Mesothelial cell of epicardium (in vitro differentiated cells): ENCODE results near the gene EML1. TPM values are rescaled to one million over a fixed set of nuclear protein-coding genes. Genes with fewer than 3 reads are reported as not detected.

Experiments
- DNase-seq, 2 experiments: peaks; one replicate each; pipeline ENCODE4 v3.0.0; 2021; ENCODE audit warnings: low spot score in 2 of 2; ENCODE audit not compliant: unreplicated experiment in 2 of 2
- H3K27ac Mint-ChIP-seq: 2 replicates; pipeline ENCODE4 v1.8.0; 2021; ENCODE audit warnings: mixed read lengths
- H3K27me3 Mint-ChIP-seq: 2 replicates; pipeline ENCODE4 v1.8.0; 2021; ENCODE audit warnings: low read depth, mixed read lengths
- H3K36me3 Mint-ChIP-seq: 2 replicates; pipeline ENCODE4 v1.8.0; 2021; ENCODE audit warnings: mixed read lengths
- H3K4me1 Mint-ChIP-seq: 2 replicates; pipeline ENCODE4 v1.8.0; 2021; ENCODE audit warnings: mixed read lengths
- H3K4me3 Mint-ChIP-seq: 2 replicates; pipeline ENCODE4 v1.8.0; 2021; ENCODE audit warnings: mild to moderate bottlenecking, moderate library complexity, mixed read lengths
- H3K9me3 Mint-ChIP-seq: 2 replicates; pipeline ENCODE4 v1.8.0; 2021; ENCODE audit warnings: mixed read lengths
- total RNA-seq: library from RNA; stranded (reverse); gene quantifications from 3 replicates; pipeline ENCODE4 v1.2.1, GENCODE V29; 2021
- TF ChIP-seq, protein P1 (sequence below): fragments of 200-600 bp; sonication (generic); IDR thresholded peaks from one replicate; pipeline ENCODE4 v1.5.0; 2021; ENCODE audit warnings: antibody characterized with exemption; ENCODE audit not compliant: unreplicated experiment

The EML1 gene, protein sequence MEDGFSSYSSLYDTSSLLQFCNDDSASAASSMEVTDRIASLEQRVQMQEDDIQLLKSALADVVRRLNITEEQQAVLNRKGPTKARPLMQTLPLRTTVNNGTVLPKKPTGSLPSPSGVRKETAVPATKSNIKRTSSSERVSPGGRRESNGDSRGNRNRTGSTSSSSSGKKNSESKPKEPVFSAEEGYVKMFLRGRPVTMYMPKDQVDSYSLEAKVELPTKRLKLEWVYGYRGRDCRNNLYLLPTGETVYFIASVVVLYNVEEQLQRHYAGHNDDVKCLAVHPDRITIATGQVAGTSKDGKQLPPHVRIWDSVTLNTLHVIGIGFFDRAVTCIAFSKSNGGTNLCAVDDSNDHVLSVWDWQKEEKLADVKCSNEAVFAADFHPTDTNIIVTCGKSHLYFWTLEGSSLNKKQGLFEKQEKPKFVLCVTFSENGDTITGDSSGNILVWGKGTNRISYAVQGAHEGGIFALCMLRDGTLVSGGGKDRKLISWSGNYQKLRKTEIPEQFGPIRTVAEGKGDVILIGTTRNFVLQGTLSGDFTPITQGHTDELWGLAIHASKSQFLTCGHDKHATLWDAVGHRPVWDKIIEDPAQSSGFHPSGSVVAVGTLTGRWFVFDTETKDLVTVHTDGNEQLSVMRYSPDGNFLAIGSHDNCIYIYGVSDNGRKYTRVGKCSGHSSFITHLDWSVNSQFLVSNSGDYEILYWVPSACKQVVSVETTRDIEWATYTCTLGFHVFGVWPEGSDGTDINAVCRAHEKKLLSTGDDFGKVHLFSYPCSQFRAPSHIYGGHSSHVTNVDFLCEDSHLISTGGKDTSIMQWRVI
- total RNA-seq = 17.6 to 19.3 TPM (median 18.9 TPM) in 3 replicates

DNA sequence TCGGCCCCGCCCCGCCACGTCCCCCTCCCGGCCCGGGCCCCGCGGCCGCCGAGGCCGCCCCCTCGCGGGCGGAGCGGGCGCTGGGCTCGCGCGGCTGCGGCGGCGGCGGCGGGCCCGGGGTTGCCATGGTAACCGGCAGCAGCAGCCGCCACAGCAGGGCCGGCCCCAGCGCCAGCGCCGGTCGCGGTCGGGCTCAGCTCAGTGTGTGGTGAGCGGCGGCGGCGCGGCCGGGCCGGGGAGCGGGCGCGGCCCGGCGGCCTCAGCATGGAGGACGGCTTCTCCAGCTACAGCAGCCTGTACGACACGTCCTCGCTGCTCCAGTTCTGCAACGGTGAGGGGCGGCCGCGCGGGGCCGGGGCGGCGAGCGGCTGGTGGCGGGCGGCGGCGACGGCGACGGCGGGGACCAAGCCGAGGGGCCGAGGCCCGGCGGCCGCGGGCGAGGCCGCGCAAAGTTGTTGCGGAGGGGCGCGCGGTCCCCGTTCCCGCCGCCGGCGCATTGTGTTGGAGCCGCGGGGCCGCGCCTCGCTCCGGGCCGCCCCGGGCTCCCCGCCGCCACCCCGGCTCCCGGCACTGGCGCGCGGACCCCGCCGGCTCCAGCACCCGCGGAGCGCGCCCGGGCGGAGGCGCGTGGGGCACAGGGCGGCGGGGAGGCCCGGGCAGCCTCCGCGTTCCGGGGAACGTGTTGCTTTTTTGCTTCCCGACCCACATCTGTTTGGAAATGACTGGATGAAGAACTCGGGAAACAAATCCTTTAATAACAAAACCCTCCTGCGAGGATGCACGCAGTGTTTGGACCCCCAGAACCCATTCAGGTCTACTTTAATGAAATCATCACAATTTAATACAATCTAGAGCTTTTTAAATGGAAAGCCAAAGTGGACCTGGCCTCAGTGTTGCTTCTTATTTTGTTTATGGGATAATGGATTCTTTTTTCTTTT is at the start of gene EML1:
TSS of gene EML1 (plus strand) at position 201 of the 938 bp plus-strand sequence. CDS start at position 265, 64 bp downstream.
- Mint-ChIP-seq H3K4me3 (peak within 1 kb of the TSS; percentile 75), H3K27me3 (peaks cover 16% of the 10 kb centered on the region), H3K4me1 (peaks cover 28% of the 10 kb centered on the region), H3K27ac (peak within 1 kb of the TSS; percentile 75), H3K36me3 (peaks cover 3% of the 10 kb centered on the region), H3K9me3 (peaks cover 5% of the 10 kb centered on the region)
- DNase-seq = peak; percentile 86 to 93
- TF ChIP-seq, protein P1, sequence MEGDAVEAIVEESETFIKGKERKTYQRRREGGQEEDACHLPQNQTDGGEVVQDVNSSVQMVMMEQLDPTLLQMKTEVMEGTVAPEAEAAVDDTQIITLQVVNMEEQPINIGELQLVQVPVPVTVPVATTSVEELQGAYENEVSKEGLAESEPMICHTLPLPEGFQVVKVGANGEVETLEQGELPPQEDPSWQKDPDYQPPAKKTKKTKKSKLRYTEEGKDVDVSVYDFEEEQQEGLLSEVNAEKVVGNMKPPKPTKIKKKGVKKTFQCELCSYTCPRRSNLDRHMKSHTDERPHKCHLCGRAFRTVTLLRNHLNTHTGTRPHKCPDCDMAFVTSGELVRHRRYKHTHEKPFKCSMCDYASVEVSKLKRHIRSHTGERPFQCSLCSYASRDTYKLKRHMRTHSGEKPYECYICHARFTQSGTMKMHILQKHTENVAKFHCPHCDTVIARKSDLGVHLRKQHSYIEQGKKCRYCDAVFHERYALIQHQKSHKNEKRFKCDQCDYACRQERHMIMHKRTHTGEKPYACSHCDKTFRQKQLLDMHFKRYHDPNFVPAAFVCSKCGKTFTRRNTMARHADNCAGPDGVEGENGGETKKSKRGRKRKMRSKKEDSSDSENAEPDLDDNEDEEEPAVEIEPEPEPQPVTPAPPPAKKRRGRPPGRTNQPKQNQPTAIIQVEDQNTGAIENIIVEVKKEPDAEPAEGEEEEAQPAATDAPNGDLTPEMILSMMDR = no peak

GRCh38 chr14:99744199-99744872 is 48.9 kb upstream of the EML1 start:
- H3K4me1 Mint-ChIP-seq = peaks cover 31% of the 10 kb centered on the region
- DNase-seq = no peak
- H3K27me3 Mint-ChIP-seq = peaks cover 26% of the 10 kb centered on the region
- TF ChIP-seq, protein P1 = no peak
- H3K27ac Mint-ChIP-seq = no peak overlapping the region
- no peaks in the 10 kb centered on the region for H3K9me3 Mint-ChIP-seq
- no peaks in the 10 kb centered on the region for H3K36me3 Mint-ChIP-seq
- H3K4me3 Mint-ChIP-seq = no peak overlapping the region

DNA sequence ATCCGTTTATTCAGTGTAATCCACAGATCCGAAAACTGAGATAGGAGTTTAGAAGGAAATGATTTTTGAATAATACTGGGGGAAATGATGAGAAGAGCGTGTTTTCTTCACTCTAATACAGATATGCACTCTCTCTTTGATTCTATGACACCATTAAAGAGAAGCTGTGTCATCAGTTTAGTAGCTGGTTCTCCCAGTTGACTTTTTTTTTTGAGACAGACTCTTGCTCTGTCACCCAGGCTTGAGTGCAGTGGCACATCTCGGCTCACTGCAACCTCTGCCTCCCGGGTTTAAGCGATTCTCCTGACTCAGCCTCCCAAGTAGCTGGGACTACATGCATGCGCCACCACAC is 48.4 kb upstream of the EML1 start:
- TF ChIP-seq, protein P1 = no peak
- H3K9me3 Mint-ChIP-seq = no peaks in the 10 kb centered on the region
- H3K27me3 Mint-ChIP-seq = peaks cover 27% of the 10 kb centered on the region
- no peak for DNase-seq
- no peaks in the 10 kb centered on the region for H3K36me3 Mint-ChIP-seq
- H3K4me3 Mint-ChIP-seq = no peak overlapping the region
- H3K4me1 Mint-ChIP-seq = peaks cover 36% of the 10 kb centered on the region
- H3K27ac Mint-ChIP-seq = no peak overlapping the region

DNA sequence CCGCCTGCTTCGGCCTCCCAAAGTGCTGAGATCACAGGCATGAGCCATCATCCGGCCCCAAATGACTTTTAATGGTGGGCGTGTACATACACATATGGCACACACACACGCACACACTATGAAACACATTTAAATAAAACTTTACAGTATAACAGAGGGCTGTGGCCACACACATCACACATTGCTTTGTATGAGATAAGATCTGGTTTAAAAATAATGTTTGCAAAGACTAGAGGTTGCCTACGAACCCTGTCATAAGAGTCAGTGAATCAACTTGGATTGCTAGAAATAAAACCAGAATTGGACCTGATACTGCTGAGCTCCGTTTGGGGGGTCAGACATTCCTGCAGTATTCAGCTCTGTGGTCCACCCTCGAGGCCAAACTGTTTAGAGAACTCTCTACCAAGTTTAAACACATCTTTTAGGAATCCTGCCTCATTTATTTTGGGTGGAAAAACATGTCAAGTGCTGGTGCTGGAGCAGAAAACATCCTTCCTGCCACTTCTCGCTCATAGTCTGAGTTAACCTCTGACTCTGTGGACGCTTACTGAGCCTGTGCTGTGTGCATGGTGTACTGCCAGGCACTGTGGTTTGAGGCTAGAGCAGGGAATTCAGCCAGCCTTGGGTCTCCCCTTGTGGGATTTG is 47.8 kb upstream of the EML1 start:
- H3K4me3 Mint-ChIP-seq = no peak overlapping the region
- TF ChIP-seq, protein P1 = no peak
- DNase-seq = no peak
- H3K27me3 Mint-ChIP-seq = peaks cover 30% of the 10 kb centered on the region
- no peaks in the 10 kb centered on the region for H3K9me3 Mint-ChIP-seq
- no peaks in the 10 kb centered on the region for H3K36me3 Mint-ChIP-seq
- H3K4me1 Mint-ChIP-seq = peaks cover 40% of the 10 kb centered on the region
- H3K27ac Mint-ChIP-seq = no peak overlapping the region
